ACC112 (cell line): ENCODE measurements around the gene CDKN2AIPNL.

Experiments
- H2AFZ ChIP-seq: fragments of 200-600 bp; sonication (generic); one replicate; pipeline ENCODE4 v1.6.0; 2017; ENCODE audit warnings: antibody characterized with exemption, low read length; ENCODE audit not compliant: unreplicated experiment
- H3K27ac ChIP-seq: fragments of 200-600 bp; sonication (generic); 2 replicates; pipeline ENCODE4 v1.5.1; 2014; ENCODE audit warnings: low read depth, mild to moderate bottlenecking, antibody characterized with exemption, low read length, moderate library complexity
- H3K27me3 ChIP-seq: fragments of 200-600 bp; sonication (generic); 2 replicates; pipeline ENCODE4 v1.6.1; 2014; ENCODE audit warnings: mild to moderate bottlenecking, antibody characterized with exemption, low read length, moderate library complexity, mixed read lengths; ENCODE audit not compliant: insufficient read depth
- H3K36me3 ChIP-seq: fragments of 200-600 bp; sonication (generic); 2 replicates; pipeline ENCODE4 v1.6.1; 2016; ENCODE audit warnings: mild to moderate bottlenecking, antibody characterized with exemption, low read length, moderate library complexity, mixed read lengths; ENCODE audit not compliant: insufficient read depth
- H3K4me1 ChIP-seq: fragments of 200-600 bp; sonication (generic); one replicate; pipeline ENCODE4 v1.6.1; 2016; ENCODE audit warnings: low read length, mixed read lengths; ENCODE audit not compliant: insufficient read depth, unreplicated experiment, control insufficient read depth
- H3K4me3 ChIP-seq: fragments of 200-600 bp; sonication (generic); 2 replicates; pipeline ENCODE4 v1.5.1; 2014; ENCODE audit warnings: mild to moderate bottlenecking, low read depth, low read length
- H3K79me2 ChIP-seq: fragments of 200-600 bp; sonication (generic); one replicate; pipeline ENCODE4 v1.6.0; 2016; ENCODE audit warnings: low read length; ENCODE audit not compliant: control insufficient read depth, unreplicated experiment, insufficient read depth

Gene CDKN2AIPNL

DNA sequence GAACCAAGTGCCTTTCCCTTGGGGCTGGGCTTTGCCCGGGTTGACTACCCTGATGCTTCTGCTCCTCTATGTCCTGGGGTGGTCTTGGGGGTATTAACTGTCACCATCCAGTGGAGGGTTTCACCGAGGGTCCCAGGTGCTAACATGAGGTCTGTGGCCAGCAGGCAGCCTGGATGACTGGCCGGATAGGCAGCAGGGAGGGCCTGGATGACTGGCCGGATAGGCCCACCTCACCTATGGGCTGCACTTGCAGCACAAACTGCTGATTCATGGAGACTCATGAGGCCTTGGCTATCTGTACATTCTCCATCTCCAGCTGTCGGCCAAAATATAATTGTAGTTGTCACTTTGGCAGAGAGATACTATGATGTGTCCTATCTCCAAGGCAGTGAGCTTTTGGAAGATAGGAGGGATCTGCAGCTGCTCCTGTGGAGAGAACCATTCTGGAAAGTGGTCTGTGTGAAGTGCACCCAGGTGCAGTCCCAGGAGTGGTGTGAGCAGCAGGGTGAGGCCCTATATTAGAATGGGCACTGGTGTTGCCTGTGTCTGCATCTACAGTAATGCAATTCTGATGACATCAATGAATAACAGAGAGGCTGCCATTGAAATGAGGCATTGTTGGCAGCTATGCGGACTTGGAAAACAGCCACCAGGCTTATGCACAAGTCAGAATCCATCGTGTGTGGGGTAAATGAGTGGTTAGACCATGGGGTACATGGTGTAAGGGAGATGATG lies 26.3 kb upstream of the CDKN2AIPNL start:
- no peaks in the 10 kb centered on the region for H3K36me3 ChIP-seq
- H2AFZ ChIP-seq: no peak overlapping the region
- no peaks in the 10 kb centered on the region for H3K79me2 ChIP-seq
- H3K27me3 ChIP-seq: no peaks in the 10 kb centered on the region
- peaks cover 40% of the 10 kb centered on the region for H3K4me1 ChIP-seq
- H3K27ac ChIP-seq: peak overlapping the region; percentile 91
- H3K4me3 ChIP-seq: no peak overlapping the region; the same call in 1 of the 2 replicates

DNA sequence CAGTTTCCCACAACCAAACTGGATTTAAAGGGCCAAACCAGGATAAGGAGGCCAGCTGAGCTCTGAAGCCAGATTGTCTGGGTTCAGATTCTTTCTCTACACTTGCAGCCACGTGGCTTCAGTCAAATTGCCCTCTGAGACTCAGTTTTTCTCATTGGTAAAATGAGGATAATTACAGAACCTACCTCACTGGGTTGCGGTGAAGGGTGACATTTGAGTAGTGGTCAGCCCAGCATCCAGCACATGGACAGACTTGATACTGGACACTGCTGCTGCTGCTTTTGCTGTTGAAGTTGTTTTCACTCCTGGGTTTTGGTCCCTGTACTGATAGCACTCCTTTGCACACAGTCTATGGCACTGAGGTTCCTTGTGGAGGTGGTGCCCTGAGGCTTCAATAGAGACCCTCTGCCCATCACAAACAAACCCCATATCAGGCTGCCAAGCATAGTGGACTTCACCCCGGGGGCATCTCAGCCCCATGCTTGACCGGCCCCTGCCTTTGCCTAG lies 25.7 kb upstream of the CDKN2AIPNL start:
- H3K4me3 ChIP-seq: no peak overlapping the region
- no peaks in the 10 kb centered on the region for H3K36me3 ChIP-seq
- peaks cover 40% of the 10 kb centered on the region for H3K4me1 ChIP-seq
- peak overlapping the region; percentile 91 for H3K27ac ChIP-seq
- H2AFZ ChIP-seq: no peak overlapping the region
- H3K79me2 ChIP-seq: no peaks in the 10 kb centered on the region
- H3K27me3 ChIP-seq: no peaks in the 10 kb centered on the region

DNA sequence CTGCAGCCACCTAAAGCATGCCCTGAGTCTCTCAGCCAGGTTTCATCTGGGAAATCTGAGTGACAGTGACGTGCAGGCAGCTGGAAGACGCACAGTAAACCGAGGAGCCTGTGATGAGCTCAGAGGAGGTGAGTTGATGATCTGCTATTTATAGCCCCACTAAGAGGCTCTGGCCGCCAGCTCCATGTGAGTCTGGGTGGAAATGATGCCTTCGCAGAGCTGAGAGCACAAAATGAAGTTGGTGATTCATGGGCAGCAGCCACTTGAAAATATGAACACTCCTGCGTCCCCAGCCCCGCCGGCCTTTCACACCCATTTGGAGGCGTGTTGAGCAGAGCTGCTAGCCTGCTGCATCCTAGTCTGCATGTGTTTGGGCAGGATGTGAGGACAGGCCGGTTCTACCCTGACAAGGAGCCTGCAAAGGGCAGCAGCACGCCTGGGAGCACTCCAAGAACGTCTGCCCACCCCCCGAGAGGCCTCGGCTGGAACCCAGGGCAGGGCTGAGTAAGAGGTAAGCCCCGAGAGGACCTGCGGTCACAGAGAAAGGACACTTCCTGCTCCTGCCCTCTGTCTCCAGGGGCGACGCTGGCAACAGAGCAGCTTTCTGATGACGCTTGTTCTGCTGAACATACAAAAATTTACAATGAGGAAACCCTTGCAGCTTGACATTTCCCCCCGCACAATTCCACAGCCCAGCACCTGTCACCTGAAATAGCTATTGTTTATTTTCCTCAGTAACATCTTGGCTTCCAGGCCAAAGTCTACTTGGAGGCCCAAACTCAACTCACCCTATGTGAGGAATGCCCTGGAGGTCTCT lies 25.1 kb upstream of the CDKN2AIPNL start:
- H2AFZ ChIP-seq: no peak overlapping the region
- peaks cover 40% of the 10 kb centered on the region for H3K4me1 ChIP-seq
- H3K36me3 ChIP-seq: no peaks in the 10 kb centered on the region
- peak overlapping the region; percentile 91 for H3K27ac ChIP-seq
- no peaks in the 10 kb centered on the region for H3K79me2 ChIP-seq
- H3K4me3 ChIP-seq: no peak overlapping the region
- no peaks in the 10 kb centered on the region for H3K27me3 ChIP-seq

DNA sequence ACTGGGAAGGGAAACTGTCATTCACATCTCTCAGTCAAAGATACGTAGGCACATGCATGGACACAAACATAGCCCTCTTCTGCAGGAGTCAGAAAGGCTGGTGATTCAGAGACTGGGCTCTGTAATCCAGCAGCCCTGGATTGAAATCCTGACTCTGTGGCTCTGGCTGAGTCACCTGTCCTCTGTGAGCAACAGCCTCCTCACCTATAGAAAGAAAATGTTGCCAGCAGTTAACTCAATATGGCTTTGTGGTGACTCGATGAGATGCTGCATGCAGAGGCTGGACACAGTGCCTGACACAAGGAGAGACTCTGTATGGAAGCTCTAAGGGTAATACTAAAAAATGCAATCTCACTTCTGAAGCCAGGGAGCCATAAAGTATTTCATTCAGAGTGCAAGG lies 23.9 kb upstream of the CDKN2AIPNL start:
- no peak overlapping the region for H2AFZ ChIP-seq
- no peaks in the 10 kb centered on the region for H3K36me3 ChIP-seq
- H3K79me2 ChIP-seq: no peaks in the 10 kb centered on the region
- H3K4me3 ChIP-seq: no peak overlapping the region
- peak overlapping the region; percentile 36 for H3K27ac ChIP-seq
- peaks cover 40% of the 10 kb centered on the region for H3K4me1 ChIP-seq
- no peaks in the 10 kb centered on the region for H3K27me3 ChIP-seq

DNA sequence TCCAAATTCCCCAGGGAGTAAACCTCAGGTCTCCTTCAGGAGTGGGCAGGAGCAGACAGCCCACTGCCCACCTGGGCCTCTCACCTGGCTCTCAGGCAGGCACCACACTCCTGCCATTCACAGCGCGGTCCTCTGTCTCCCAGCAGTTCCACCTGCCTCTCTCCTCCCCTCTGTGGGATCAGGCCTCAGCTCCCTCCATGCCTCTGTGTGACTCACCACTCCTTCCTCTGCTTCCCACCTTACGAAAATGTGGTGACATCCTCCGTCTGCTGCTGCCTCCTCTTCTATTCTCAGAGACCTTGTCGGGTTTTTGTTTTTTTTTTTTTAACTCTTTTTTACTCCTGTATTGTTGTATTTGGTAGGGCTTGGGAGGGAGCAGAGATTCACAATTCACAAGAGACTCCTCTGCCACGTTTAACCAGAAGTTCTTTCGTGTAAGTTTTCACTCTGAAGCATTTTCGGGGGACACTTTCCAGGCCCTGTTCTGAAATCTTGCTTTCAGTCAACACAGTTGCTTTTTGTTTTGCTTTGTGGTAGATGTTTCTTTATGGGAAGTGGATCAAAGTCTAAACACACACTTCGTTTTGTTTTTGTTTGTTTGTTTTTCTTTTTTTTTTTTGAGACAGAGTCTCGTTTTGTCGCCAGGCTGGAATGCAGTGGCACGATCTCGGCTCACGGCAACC lies 21.1 kb upstream of the CDKN2AIPNL start:
- Histone ChIP-seq H3K36me3 (no peaks in the 10 kb centered on the region), H2AFZ (no peak overlapping the region), H3K27me3 (no peaks in the 10 kb centered on the region), H3K27ac (no peak overlapping the region), H3K4me3 (no peak overlapping the region), H3K79me2 (no peaks in the 10 kb centered on the region), H3K4me1 (peaks cover 21% of the 10 kb centered on the region)

DNA sequence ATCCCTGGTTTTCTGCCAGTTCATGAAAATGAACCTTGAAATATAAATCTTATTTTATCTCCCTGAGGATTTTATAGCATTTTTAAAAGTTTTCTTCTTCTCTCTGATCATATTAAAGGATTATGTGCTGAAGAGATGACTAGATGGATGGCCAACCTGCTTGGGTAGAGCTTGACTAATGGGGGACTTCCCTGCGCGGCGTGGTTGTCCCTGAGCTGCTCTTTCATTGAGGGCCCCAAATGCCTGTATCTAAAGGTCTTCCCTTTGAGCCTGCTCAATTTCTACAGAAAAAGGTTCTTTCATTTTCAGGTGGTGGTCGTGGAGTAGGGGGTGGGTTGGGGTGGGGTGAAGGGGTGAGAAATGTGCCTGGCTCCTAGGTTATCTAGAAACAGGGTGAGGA lies 20.5 kb upstream of the CDKN2AIPNL start:
- Histone ChIP-seq H3K36me3 (no peaks in the 10 kb centered on the region), H3K27me3 (no peaks in the 10 kb centered on the region), H3K79me2 (no peaks in the 10 kb centered on the region), H3K4me3 (no peak overlapping the region), H2AFZ (no peak overlapping the region), H3K4me1 (peaks cover 14% of the 10 kb centered on the region), H3K27ac (no peak overlapping the region)

DNA sequence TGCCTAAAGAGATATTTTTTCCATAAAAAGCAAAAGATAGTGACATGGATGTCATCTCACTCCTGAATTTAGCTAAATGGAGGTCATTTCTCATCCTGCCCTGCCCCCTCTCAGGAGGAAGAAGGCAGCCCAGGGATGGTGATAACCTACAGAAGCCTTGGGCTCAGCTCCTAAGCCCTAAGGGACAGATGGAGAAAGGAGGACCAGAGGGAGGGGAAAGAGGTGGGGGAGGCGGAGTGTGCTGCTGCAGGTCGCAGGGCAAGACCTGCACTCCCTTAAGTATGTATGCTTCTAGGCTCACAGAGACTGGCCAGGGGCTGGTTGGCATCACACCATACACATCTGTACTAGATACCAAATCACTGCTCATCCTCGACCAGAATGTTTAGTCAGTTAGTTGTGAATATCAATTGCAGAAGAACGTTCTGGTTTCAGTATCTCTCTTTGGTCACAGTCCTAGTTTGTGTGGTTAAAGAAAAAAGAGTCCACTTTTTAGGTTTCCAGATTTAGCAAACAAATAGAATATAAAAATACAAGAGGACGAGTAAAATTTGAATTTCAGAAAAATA lies 18.4 kb upstream of the CDKN2AIPNL start:
- H3K36me3 ChIP-seq: no peaks in the 10 kb centered on the region
- H3K27me3 ChIP-seq: no peaks in the 10 kb centered on the region
- no peak overlapping the region for H2AFZ ChIP-seq
- no peaks in the 10 kb centered on the region for H3K4me1 ChIP-seq
- no peaks in the 10 kb centered on the region for H3K79me2 ChIP-seq
- H3K4me3 ChIP-seq: no peak overlapping the region
- no peak overlapping the region for H3K27ac ChIP-seq

DNA sequence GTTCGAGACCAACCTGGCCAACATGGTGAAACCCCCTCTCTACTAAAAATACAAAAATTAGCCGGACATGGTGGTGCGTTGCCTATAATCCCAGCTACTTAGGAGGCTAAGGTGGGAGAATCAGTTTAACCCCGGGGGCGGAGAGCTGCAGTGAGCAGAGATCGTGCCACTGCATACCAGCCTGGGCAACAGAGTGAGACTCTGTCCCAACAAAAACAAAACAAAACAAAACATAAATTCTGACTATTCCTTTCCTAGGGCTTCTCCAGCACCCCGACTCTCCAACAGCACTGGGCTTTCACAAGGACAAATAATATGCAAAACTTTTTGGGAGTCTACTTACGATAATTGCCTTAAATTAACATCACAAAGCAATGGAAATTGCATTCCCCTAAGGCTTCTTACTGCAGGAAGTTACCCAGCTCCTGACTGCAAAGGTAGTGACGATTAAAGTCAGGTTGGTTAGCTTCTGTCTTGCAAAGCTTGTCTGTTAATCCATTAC lies 15.9 kb upstream of the CDKN2AIPNL start:
- Histone ChIP-seq H3K27me3 (no peaks in the 10 kb centered on the region), H3K36me3 (no peaks in the 10 kb centered on the region), H3K4me1 (no peaks in the 10 kb centered on the region), H3K4me3 (no peak overlapping the region), H3K27ac (no peak overlapping the region), H2AFZ (no peak overlapping the region), H3K79me2 (no peaks in the 10 kb centered on the region)

DNA sequence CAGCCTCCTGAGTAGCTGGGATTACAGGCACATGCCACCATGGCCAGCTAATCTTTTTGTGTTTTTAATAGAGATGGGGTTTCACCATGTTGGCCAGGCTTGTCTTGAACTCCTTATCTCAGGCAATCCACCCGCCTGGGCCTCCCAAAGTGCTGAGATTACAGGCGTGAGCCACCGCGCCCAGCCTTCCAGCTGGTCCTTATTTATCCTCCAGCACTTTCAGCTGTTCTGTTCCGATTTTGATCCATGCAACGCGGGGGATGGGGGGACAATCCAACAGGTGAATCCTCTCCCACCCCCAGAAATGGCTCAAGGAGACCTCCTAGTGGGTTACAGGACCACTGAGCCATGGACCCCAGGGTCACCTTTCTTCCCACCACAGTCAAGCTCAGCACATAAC lies 14.7 kb upstream of the CDKN2AIPNL start:
- H3K27me3 ChIP-seq: no peaks in the 10 kb centered on the region
- no peaks in the 10 kb centered on the region for H3K79me2 ChIP-seq
- H3K36me3 ChIP-seq: no peaks in the 10 kb centered on the region
- no peak overlapping the region for H3K4me3 ChIP-seq
- H2AFZ ChIP-seq: no peak overlapping the region
- no peak overlapping the region for H3K27ac ChIP-seq
- H3K4me1 ChIP-seq: no peaks in the 10 kb centered on the region

DNA sequence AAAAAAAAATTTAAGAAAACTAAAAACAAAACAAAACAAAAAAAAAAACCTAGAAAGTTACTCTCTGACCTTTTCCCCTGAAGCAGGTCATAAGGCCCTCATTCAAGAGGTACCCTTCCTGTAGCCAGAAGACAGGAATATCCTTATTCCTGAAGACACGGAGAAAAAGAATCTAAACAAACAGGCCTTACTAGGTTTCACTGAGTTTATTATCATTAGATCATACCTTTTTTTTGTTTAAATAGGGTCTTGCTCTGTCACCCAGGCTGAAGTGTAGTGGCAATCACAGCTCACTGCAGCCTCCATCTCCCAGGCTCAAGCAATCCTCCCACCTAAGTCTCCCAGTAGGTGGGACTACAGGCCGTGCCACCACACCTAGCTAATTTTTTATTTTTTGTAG lies 11.7 kb upstream of the CDKN2AIPNL start:
- no peaks in the 10 kb centered on the region for H3K27me3 ChIP-seq
- no peak overlapping the region for H3K4me3 ChIP-seq
- H3K79me2 ChIP-seq: no peaks in the 10 kb centered on the region

More for the DNA sequence above, 11.7 kb upstream of the CDKN2AIPNL start:
- no peak overlapping the region for H3K27ac ChIP-seq
- no peaks in the 10 kb centered on the region for H3K36me3 ChIP-seq
- peaks cover 6% of the 10 kb centered on the region for H3K4me1 ChIP-seq
- no peak overlapping the region for H2AFZ ChIP-seq
